Caco-2 (cell line): ENCODE data around the gene MRC2. TPM values are rescaled to one million over a fixed set of nuclear protein-coding genes. Genes with fewer than 3 reads are reported as not detected.

Experiments
- BruUV-seq: library from RNA; stranded (reverse); fragments of 400-500 nt; replicated peaks from 2 replicates; lab custom pipeline; 2021; lab: Mats Ljungman, UMichigan
- CTCF ChIA-PET: fragments of 300-600 bp; sonication (Branson Sonifier 250); formaldehyde crosslinking; loops from one replicate; lab custom pipeline; 2022; ENCODE audit warnings: antibody characterized with exemption; lab: Charles Lee
- POLR2A ChIA-PET: fragments of 300-600 bp; sonication (Branson Sonifier 250); formaldehyde crosslinking; loops from one replicate; lab custom pipeline; 2022; ENCODE audit warnings: antibody characterized with exemption; lab: Charles Lee
- DNase-seq, 2 experiments: peaks; one replicate each; pipeline versions ENCODE4 v3.0.0 to v3.0.0-alpha.2; 2020 to 2022
- H3K27me3 ChIP-seq: replicated peaks from 2 replicates; pipeline ENCODE4 v1.6.0; 2011; ENCODE audit warnings: low read length; ENCODE audit not compliant: control insufficient read depth, insufficient read depth
- H3K36me3 ChIP-seq: 2 replicates; pipeline ENCODE4 v1.5.1; 2011; ENCODE audit warnings: low read length; ENCODE audit not compliant: control insufficient read depth, insufficient read depth
- H3K4me1 ChIP-seq: fragments of 250-450 bp; sonication (Bioruptor Pico); 2 replicates; pipeline ENCODE4 v1.5.1; 2020; ENCODE audit warnings: mild to moderate bottlenecking
- H3K4me3 ChIP-seq: 2 replicates; pipeline ENCODE4 v1.5.1; 2011; ENCODE audit warnings: low read depth, mild to moderate bottlenecking, control low read depth, low read length
- H3K9me3 ChIP-seq: fragments of 250-450 bp; sonication (Bioruptor Pico); 2 replicates; pipeline ENCODE4 v1.5.1; 2020; ENCODE audit warnings: mild to moderate bottlenecking, moderate library complexity
- H3K27ac Mint-ChIP-seq: one replicate; pipeline ENCODE4 v1.8.0; 2022; ENCODE audit warnings: mixed read lengths; ENCODE audit not compliant: unreplicated experiment
- H3K27me3 Mint-ChIP-seq: one replicate; pipeline ENCODE4 v1.8.0; 2022; ENCODE audit warnings: mixed read lengths; ENCODE audit not compliant: insufficient read depth, unreplicated experiment
- H3K36me3 Mint-ChIP-seq: one replicate; pipeline ENCODE4 v1.8.0; 2022; ENCODE audit warnings: mild to moderate bottlenecking, mixed read lengths; ENCODE audit not compliant: insufficient read depth, unreplicated experiment
- H3K4me1 Mint-ChIP-seq: one replicate; pipeline ENCODE4 v1.8.0; 2022; ENCODE audit warnings: low read depth, mixed read lengths; ENCODE audit not compliant: unreplicated experiment
- H3K4me3 Mint-ChIP-seq: one replicate; pipeline ENCODE4 v1.8.0; 2022; ENCODE audit warnings: mild to moderate bottlenecking, moderate library complexity, mixed read lengths; ENCODE audit not compliant: unreplicated experiment
- H3K9me3 Mint-ChIP-seq: one replicate; pipeline ENCODE4 v1.8.0; 2022; ENCODE audit warnings: mixed read lengths; ENCODE audit not compliant: unreplicated experiment
- intact Hi-C: fragments of 100-400 bp; cut with micrococcal nuclease; formaldehyde crosslinking; loops from one replicate; pipeline ENCODE4 v1.10.0; 2022; ENCODE audit not compliant: unreplicated experiment
- total RNA-seq: library from RNA; stranded (reverse); gene quantifications from 2 replicates; pipeline ENCODE4 v1.2.3, GENCODE V29; 2022
- TF ChIP-seq, protein P1 (sequence below), 2 experiments: fragments of 200-600 bp in 1 of 2; IDR thresholded peaks; 1 replicate in 1 of 2; 2 replicates in 1 of 2; pipeline versions ENCODE4 v1.5.1 to v1.8.0; 2011 to 2022; ENCODE audit warnings: antibody characterized with exemption in 1 of 2, control low read depth in 1 of 2, inconsistent platforms in 1 of 2, low read depth in 1 of 2, low read length in 1 of 2, mild to moderate bottlenecking in 1 of 2, moderate library complexity in 1 of 2; ENCODE audit not compliant: insufficient read depth in 1 of 2, severe bottlenecking in 1 of 2, unreplicated experiment in 1 of 2

The MRC2 gene
- total RNA-seq, 1 experiment from 2014 or later: 7.0 TPM

DNA sequence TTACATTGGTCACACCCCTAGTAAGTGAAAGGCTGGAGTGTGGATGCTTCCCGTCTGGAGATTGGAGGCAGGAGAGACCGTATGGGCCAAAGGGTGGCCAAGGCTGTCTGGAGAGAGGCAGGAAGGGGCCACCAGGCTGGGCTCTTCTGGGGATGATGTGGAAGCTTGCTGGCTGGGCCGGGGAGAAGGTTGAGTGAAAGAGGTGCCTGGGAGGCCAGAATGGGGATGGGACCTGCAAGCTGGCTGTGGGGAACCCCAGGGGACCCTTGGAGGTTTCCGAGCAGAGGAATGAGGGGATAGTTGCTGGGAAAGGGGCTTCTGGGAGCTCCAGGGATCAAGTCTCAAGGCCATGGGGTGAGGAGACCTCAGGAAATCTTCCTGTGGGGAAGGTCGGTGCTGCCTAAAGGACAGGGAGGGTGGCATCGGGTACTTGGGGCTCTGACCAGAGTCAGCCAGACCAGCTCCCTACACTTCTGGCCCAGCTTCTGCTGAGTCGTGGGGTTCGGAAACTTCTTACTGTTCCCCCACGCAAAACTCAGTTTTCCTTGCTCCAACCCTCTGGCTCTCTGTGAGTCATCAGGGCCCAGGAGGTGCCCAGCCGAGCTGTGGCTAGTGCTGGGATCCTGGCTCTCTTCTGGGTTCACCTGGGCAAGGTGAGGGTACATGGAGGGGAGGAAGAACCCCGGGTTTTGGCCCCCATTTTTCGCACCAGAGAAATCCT, 3.1 kb downstream of the MRC2 start:
- no TSS peak for BruUV-seq
- no peaks in the 10 kb centered on the region for H3K27me3 ChIP-seq
- no peak overlapping the region for H3K4me3 ChIP-seq
- ChIA-PET CTCF (no interaction called here), POLR2A (no interaction called here)
- Mint-ChIP-seq H3K27ac (no peak overlapping the region), H3K9me3 (no peaks in the 10 kb centered on the region), H3K4me3 (no peak overlapping the region), H3K36me3 (peaks cover 11% of the 10 kb centered on the region), H3K4me1 (peaks cover 5% of the 10 kb centered on the region), H3K27me3 (peaks cover 9% of the 10 kb centered on the region)
- H3K9me3 ChIP-seq: no peaks in the 10 kb centered on the region
- no peaks in the 10 kb centered on the region for H3K36me3 ChIP-seq
- intact Hi-C loops: no loop called here
- TF ChIP-seq, protein P1, sequence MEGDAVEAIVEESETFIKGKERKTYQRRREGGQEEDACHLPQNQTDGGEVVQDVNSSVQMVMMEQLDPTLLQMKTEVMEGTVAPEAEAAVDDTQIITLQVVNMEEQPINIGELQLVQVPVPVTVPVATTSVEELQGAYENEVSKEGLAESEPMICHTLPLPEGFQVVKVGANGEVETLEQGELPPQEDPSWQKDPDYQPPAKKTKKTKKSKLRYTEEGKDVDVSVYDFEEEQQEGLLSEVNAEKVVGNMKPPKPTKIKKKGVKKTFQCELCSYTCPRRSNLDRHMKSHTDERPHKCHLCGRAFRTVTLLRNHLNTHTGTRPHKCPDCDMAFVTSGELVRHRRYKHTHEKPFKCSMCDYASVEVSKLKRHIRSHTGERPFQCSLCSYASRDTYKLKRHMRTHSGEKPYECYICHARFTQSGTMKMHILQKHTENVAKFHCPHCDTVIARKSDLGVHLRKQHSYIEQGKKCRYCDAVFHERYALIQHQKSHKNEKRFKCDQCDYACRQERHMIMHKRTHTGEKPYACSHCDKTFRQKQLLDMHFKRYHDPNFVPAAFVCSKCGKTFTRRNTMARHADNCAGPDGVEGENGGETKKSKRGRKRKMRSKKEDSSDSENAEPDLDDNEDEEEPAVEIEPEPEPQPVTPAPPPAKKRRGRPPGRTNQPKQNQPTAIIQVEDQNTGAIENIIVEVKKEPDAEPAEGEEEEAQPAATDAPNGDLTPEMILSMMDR (IDR thresholded peaks at IDR 0.05; ENCODE audit: insufficient read depth in 1 of 2, low read depth in 1 of 2, low read length in 1 of 2, severe bottlenecking in 1 of 2, unreplicated experiment in 1 of 2): no peak
- DNase-seq: no peak
- H3K4me1 ChIP-seq: peaks cover 6% of the 10 kb centered on the region

DNA sequence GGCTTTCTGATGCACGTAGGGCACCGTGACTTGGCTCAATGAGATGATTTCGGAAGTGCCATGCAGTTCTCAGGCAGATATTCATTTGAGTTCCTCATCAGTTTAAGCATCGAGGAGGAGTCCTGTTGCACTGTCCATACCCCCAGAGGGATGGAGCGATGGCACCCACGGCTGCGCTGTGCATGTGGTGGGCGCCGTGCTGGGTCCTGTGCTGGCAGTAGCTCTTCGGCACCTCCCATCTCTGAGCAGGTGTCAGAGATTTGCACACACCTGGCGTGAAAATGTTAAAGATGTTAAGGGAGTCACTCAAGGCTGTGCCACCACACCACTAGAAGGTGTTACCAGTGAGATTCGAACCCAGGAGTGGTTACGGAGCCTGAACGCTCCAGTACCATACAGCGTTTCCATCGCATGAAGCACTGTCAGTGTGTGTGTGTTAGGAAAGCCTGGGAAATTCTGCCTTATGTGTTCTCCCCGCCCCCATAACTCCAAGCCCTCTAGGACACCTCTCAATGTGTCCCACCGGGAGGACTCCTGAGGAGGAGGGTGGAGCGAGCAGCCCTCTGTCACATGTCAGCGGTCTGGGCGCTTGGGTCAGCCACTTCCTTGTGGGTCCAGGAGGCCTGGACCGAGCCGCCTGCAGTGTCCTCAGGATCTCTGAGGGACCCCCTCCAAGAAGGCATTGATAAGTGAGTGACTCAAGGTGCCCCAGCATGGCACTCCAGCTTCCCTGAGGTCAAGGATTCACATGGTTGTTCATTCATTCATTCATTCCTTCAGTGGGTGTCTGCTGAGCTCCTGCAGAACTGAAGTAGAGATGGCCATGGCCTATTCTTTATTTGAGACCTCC, 3.8 kb downstream of the MRC2 start:
- BruUV-seq: no TSS peak
- TF ChIP-seq, protein P1 (IDR thresholded peaks at IDR 0.05; ENCODE audit: insufficient read depth in 1 of 2, low read depth in 1 of 2, low read length in 1 of 2, severe bottlenecking in 1 of 2, unreplicated experiment in 1 of 2): no peak
- Histone ChIP-seq H3K4me1 (peaks cover 6% of the 10 kb centered on the region), H3K4me3 (no peak overlapping the region), H3K36me3 (no peaks in the 10 kb centered on the region), H3K9me3 (no peaks in the 10 kb centered on the region), H3K27me3 (no peaks in the 10 kb centered on the region)
- ChIA-PET CTCF (no interaction called here), POLR2A (no interaction called here)
- Mint-ChIP-seq H3K27ac (no peak overlapping the region), H3K4me1 (peaks cover 4% of the 10 kb centered on the region), H3K9me3 (no peaks in the 10 kb centered on the region), H3K36me3 (peaks cover 5% of the 10 kb centered on the region), H3K4me3 (no peak overlapping the region), H3K27me3 (peaks cover 9% of the 10 kb centered on the region)
- DNase-seq: no peak
- intact Hi-C loops: no loop called here

DNA sequence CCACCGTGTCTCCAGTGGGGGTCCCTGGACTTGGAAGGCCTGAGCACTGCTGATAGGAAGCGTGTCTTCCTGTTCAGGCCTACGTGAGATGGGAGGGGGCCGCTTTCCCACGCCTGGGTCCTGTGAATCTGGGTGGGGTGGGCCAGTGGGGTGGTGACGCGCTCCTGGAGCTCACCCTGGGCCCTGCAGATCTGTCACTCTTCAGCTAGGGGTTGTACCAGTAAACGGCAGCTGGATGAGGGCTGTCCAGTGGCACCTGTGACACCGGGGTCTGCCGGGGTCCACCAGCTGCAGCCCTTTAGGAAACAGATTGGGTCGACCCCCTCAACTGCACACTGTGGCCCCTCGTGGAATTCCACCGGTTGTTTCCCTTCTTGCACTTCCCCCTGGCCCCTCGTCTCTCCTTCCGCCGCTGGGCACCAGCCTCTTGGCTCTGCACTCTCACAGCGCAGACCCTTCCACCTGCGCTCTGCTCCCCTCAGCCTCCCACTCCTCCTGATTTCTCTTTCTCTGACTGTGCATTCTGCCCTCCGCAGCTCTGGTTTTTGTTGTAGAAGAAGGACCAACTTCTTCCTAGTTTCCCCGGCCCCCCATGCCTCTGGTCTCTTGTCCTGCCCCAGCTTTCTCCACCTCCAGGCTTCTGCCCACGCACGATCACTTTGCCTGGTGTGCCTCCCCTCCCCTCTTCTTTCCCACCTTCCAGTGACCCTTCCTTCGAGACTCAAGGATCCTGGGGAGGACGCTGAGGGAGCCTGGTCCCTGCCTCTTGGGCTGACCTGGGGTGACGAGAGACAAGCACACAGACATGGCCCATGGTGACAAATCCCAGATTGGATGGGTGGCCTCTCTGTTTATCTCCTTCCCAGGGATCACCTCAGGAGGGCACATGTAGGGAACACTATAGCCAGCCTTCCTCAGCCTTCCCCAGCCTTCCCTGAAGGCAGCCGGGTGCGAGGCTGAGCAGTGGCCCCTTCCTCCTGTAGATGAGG, 4.8 kb downstream of the MRC2 start:
- no peaks in the 10 kb centered on the region for H3K4me1 Mint-ChIP-seq

More for the DNA sequence above, 4.8 kb downstream of the MRC2 start:
- Mint-ChIP-seq H3K27me3 (peaks cover 9% of the 10 kb centered on the region), H3K4me3 (no peak overlapping the region), H3K27ac (no peak overlapping the region), H3K9me3 (no peaks in the 10 kb centered on the region), H3K36me3 (peaks cover 5% of the 10 kb centered on the region)
- no peak for DNase-seq
- no TSS peak for BruUV-seq
- Histone ChIP-seq H3K36me3 (no peaks in the 10 kb centered on the region), H3K4me3 (no peak overlapping the region), H3K27me3 (no peaks in the 10 kb centered on the region), H3K4me1 (no peaks in the 10 kb centered on the region), H3K9me3 (no peaks in the 10 kb centered on the region)
- ChIA-PET CTCF (no interaction called here), POLR2A (no interaction called here)
- TF ChIP-seq, protein P1 (IDR thresholded peaks at IDR 0.05; ENCODE audit: insufficient read depth in 1 of 2, low read depth in 1 of 2, low read length in 1 of 2, severe bottlenecking in 1 of 2, unreplicated experiment in 1 of 2): no peak
- intact Hi-C loops: no loop called here
